NCI-H2081 treated with DMSO at 0.1 percent for 48 hours (cell line): ENCODE data around the gene FBXL13.
"Not testable (repeated sequence)": the region's sequence is repeated elsewhere in the genome, so short reads cannot be mapped to it uniquely, and the experiment has no call there.

Experiments used
- DNase-seq: peaks from one replicate; lab custom pipeline; 2025; lab: John Stamatoyannopoulos, UW

Gene FBXL13

GRCh38 chr7:103079836-103080235, 5.2 kb upstream of the FBXL13 start:
- DNase-seq, result no peak

DNA sequence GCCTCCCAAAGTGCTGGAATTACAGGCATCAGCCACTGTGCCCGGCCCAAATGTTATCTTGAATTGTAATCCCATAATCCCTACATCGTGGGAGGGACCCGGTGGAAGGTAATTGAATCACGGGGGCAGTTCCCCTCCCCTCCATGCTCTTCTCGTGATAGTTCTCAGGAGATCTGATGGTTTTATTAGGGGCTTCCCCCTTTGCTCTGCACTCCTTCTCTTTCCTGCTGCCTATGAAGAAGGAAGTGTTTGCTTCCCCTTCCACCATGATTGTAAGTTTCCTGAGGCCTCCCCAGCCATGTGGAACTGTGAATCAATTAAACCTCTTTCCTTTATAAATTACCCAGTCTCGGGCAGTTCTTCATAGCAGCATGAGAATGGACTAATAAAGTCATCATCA, 3.6 kb upstream of the FBXL13 start:
- DNase-seq, result not testable (repeated sequence)

GRCh38 chr7:103077318-103077717, 2.7 kb upstream of the FBXL13 start:
- DNase-seq, result no peak

DNA sequence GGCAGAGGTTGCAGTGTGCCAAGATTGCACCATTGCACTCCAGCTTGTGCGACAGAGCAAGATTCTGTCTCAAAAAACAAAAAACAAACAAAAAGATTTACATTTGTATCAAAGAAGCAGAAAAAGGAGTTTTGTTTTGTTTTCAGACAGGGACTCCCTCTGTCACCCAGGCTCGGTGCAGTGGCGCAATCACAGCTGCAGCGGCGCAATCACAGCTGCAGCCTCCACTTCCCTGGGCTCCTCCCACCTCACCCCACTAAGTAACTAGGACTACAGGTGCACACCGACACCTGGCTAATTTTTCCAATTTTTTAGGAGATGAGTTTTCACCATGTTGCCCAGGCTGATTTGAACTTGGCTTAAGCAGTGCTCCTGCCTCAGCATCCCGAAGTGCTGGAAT, 2.2 kb upstream of the FBXL13 start:
- DNase-seq, result no peak

DNA sequence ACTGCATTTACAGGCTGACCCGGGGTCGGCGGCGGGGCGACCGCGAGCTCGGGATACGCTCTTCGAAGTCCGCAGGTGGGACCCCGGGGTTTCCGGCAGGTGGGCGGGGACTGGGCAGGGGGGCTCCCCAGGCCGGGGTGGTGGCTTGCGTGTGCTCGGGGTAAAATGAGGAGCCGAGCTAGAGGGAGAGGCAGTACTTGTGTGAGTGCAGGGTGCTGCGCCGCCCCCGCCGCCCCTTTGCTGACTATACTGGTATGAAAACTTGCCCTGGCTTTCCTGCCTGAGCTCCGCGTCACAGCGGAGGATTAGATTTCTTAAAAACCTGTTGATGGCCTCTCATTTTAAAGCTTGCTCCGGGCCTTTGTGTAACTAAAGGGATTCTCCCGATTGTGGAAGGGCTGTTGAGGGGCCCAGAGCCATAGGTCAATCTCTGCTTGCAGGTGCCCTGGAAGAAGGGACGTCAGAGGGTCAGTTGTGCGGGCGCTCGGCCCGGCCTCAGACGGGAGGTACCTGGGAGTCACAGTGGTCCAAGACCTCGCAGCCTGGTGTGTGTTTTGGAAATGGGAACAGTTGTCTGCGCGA, 832 bp upstream of the FBXL13 start:
- DNase-seq, result no peak

DNA sequence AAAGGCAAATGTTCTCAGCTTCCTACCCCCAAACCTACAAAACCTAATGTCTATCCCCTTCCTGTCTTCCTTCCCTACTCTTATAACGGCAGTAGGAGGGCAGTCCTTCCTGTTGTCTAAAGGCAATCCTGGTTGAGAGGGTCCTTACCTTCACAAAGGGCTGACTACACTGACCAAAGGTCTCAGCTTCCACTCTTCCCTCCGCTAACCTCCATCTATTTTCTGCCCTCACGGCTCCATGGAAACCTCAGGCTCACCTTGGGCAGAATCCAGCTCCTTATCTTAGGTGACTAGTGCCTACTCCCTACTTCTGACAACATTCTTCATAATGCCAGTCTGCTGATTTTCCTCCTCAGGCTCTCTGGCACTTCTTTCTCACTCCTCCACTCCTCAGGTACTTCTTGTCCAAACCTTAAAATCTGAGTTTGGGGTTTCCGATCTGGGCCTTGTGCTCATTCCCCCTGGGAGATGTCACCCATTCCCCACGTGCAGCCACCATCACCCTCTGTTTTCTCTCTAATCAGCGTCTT, 542 bp downstream of the FBXL13 start:
- no peak for DNase-seq

- no peak for DNase-seq
These were observed 3.6 kb downstream of the FBXL13 start for GRCh38 chr7:103071000-103071399.

DNA sequence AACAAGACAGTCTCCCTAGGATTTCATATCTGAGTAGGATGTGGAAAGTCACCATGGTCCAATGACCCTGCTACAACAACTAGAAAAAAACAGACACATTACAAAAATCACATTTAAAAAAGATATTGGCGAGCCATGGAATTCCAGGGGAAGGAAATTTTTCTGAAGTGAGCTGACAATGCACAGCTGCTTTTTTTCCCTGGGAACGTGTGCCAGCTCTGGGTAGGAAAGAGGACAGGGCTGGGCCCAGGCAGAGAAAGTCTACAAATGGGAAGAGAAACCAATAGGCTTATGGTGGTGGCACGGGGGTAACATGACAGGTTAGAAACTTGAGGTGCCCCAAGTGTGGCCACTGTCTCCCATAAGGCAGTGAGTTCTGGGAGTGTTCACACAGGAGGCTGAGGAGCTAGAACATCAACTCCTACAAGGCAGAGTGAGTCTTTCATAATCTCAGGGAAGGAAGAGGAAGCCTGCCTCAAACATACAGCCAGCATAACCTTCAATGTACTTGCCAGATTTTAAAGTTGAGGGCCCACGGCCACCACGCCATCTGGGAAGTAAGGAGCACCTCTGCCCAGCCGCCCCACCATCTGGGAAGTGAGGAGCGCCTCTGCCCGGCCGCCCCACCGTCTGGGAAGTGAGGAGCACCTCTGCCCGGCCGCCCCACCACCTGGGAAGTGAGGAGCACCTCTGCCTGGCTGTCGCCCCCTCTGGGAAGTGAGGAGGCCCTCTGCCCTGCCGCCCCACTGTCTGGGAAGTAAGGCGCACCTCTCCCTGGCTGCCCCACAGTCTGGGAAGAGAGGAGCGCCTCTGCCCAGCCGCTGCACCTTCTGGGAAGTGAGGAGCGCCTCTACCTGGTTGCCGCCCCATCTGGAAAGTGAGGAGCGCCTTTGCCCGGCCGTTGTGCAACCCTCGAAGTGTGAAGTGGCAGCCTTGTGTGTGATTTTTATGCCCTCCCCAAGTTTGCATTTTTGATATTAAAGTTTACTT, 5.9 kb downstream of the FBXL13 start:
- no peak for DNase-seq

DNA sequence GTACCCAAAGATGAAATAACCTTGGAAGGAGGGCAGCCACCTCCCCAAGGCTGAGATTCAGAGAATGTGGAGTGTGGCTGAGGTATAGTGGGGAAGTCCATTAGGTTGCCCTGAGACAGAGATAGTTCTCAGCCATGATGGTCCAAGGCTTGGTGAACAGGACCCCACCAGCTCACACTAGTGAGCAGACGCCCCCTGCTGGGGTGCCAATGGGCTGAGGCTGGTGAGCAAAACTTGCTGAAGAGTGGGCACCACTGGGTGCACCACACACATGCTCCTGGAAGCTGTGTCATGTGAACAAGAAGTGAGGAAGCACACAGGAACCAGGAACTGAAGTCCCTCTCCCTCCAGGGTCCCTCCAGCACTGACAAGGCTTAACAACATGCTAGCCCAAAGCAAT, 8.9 kb downstream of the FBXL13 start:
- no peak for DNase-seq

DNA sequence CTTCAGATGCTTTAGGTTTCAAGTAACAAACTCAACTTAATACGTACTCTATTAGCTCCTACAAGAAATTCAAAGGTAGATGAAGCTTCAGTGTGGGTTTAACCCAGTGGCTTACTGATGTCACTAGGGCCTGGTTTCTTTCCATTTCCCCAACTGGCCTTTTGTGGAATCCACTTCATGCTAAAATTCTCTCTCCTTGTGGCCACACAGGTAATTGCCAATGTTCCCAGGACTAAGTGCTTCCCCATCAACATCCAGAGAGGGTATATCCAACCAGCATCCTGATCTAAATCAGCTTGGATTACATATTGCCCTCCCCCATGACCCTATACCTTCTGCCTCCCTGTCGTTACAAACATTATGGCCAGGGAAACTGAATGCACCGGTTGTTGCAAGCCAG, 10.7 kb downstream of the FBXL13 start:
- no peak for DNase-seq

- no peak for DNase-seq
These were observed 15.1 kb downstream of the FBXL13 start for GRCh38 chr7:103059471-103059870.

GRCh38 chr7:103058122-103058521, 16.5 kb downstream of the FBXL13 start:
- no peak for DNase-seq

DNA sequence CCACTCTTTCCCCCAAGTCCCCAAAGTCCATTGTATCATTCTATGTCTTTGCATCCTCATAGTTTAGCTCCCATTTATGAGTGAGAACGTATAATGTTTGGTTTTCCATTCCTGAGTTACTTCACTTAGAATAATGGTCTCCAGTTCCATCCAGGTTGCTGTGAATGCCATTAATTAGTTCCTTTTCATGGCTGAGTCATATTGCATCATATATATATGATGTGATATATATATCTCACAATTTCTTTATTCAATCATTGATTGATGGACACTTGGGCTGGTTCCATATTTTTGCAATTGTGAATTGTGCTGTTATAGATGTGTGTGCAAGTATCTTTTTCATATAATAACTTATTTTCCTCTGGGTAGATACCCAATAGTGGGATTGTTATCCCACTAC, 18.6 kb downstream of the FBXL13 start:
- not testable (repeated sequence) for DNase-seq

GRCh38 chr7:103051519-103051918, 23.1 kb downstream of the FBXL13 start:
- DNase-seq, result no peak

DNA sequence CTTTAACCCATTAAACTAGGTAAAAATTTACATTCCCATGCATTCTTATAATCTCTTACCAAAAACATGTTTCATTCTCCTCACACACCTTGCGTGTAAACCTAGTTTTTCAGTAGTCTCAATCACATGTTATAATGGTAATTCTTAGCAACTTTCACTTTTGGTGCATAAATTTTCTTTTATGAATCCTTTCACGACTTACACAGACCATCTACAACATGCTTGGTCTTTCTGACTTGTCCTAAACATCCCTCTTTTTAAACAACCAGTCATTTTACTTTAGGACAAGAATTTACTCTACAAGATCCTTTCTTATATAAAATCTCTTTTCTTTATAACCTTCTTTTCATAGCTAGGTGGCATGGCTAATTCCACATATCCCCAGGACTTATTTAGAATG, 25.8 kb downstream of the FBXL13 start:
- no peak for DNase-seq

- not testable (repeated sequence) for DNase-seq
These were observed 32.8 kb downstream of the FBXL13 start for GRCh38 chr7:103041815-103042214.

DNA sequence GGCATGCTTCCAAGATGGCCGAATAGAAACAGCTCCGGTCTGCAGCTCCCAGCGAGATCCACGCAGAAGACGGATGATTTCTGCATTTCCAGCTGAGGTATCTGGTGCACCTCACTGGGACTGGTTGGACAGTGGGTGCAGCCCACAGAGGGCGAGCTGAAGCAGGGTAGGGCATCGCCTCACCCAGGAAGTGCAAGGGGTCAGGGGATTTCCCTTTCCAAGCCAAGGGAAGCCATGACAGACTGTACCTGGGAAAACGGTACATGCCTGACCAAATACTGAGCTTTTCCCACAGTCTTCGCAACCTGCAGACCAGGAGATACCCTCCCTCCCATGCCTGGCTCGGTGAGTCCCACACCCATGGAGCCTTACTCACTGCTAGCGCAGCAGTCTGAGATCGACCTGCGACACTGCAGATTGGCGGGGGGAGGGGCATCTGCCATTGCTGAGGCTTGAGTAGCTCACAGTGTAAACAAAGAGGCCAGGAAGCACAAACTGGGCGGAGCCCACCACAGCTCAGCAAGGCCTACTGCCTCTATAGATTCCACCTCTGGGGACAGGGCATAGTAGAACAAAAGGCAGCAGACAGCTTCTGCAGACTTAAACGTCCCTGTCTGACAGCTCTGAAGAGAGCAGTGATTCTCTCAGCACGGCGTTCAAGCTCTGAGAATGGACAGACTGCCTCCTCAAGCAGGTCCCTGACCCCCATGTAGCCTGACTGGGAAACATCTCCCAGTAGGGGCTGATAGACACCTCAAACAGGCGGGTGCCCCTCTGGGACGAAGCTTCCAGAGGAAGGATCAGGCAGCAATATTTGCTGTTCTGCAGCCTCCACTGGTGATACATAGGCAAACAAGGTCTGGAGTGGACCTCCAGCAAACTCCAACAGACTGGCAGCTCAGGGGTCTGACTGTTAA, 36.5 kb downstream of the FBXL13 start:
- not testable (repeated sequence) for DNase-seq

DNA sequence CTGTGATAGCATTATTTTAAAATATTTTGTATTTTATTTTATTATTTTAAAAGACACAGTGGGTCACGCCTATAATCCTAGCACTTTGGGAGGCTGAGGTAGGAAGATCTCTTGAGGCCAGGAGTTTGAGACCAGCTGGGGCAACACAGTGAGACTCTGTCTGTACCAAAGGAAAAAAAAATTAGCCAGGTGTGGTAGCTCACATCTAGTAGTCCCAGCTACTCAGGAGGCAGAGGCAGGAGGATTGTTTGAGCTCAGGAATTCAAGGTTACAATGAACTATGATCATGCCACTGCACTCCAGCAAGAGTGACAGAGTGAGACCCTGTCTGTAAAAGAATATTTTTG, 37.1 kb downstream of the FBXL13 start:
- DNase-seq, result no peak

DNA sequence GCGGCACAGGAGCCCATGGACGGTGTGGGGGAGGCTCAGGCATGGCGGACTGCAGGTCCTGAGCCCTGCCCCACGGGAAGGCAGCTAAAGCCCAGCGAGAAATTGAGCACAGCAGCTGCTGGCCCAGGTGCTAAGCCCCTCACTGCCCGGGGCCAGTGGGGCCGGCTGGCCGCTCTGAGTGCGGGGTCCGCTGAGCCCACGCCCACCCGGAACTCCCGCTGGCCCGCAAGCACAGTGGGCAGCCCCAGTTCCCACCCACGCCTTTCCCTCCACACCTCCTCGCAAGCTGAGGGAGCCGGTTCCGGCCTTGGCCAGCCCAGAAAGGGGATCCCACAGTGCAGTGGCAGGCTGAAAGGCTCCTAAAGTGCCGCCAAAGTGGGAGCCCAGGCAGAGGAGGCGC, 40.3 kb downstream of the FBXL13 start:
- DNase-seq, result not testable (repeated sequence)

- no peak for DNase-seq
These were observed 42.8 kb downstream of the FBXL13 start for GRCh38 chr7:103031781-103032180.

- no peak for DNase-seq
These were observed 43.6 kb downstream of the FBXL13 start for GRCh38 chr7:103031024-103031423.

DNA sequence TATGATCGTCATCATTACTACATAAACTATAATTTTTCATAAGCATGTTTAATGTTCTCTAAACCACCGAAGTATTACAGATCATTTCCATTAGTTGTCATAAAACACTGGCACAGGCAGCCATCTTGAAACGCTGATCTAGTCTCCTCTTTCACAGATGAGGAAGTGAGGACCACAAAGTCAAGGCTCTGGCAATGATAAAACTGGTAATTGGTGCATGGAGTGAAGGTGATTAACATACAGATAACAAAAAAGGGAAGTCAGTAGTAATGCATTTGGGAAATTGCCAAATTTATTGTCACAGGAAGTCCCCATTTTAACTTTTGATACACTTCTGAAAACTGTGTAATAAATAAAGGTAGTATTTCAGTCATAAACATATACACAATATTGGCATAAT, 49.3 kb downstream of the FBXL13 start:
- no peak for DNase-seq
